HCEC 1CT (cell line): ENCODE results near the gene RILPL2.
"Not testable (repeated sequence)": the region's sequence is repeated elsewhere in the genome, so short reads cannot be mapped to it uniquely, and the experiment has no call there.

Experiments used
- DNase-seq: peaks from one replicate; pipeline ENCODE4 v3.0.0-alpha.2; 2017

The RILPL2 gene

GRCh38 chr12:123449249-123449733 is 12.8 kb upstream of the RILPL2 start:
- DNase-seq: peak; percentile 43

DNA sequence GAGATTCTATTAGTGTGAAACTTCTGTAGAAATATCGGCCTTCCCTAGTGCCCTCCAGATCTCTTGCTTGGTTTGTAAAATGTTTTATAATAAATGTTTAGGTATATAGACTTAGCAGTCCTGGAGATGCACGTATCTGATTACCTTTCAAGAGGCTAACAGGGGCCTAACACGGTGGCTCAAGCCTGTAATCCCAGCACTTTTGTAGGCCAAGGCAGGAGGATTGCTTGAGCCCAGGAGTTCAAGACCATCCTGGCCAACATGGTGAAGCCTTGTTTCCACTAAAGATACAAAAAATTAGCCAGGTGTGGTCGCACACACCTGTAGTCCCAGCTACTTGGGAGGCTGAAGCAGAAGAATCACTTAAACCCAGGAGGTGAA is 9.8 kb upstream of the RILPL2 start:
- DNase-seq: no peak

- no peak for DNase-seq
Observed at GRCh38 chr12:123445388-123446332, 9.2 kb upstream of the RILPL2 start.

DNA sequence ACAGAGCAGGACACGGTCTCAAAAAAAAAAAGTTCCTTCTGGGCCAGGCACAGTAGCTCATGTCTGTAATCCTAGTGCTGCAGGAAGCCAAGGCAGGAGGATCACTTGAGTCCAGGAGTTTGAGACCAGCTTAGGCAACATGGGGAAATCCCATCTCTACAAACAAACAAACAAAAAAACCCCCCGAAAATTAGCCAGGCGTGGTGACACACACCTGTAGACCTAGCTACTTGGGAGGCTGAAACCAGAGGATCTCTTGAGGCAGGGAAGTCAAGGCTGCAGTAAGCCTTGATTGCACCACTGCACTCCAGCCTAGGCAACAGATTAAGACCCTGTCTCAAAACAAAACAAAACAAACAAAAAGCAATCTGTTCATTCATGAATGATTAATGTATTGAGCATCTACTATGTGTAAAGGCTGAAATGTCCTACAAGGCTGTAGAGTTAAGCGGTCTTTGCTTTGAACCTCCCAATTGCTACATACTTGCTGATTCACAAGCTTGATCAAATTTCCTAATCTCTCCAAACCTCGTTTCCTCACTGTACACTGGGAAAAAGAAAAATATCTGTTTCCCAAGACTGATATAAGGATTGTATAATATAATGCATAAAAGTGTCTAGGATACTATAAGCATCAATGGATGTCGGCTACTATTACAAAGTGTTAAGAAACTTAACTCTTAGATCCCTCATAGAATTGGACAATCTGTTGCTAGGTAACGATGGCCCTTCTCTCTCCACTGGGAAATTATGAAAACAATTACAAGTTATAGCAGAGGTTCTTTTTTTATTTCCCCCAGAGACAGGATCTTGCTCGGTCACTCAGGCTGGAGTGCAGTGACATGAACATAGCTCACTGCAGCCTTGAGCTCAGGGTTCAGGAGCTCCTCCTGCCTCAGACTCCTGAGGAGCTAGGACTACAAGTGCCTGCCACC is 7.9 kb upstream of the RILPL2 start:
- DNase-seq: peak; percentile 76

- no peak for DNase-seq
Observed at GRCh38 chr12:123442774-123443173, 6.3 kb upstream of the RILPL2 start.

GRCh38 chr12:123441523-123442164 is 5.2 kb upstream of the RILPL2 start:
- no peak for DNase-seq

DNA sequence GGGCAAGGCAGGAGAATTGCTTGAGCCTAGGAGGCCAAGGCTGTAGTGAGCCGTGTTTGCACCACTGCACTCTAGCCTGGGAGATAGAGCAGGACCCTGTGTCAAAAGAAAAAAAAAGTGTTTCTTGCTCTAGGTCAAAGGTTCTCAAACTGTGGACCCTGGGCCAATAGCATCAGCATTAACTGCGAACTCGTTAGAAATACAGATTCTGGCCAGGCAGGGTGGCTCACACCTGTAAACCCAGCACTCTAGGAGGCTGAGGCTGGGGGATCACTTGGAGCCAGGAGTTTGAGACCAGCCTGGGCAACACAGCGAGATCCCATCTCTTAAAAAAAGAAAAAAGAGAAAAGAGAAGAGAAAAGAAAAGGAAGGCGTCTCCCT is 858 bp downstream of the RILPL2 start:
- no peak for DNase-seq

GRCh38 chr12:123433615-123434014 is 2.9 kb downstream of the RILPL2 start:
- no peak for DNase-seq

DNA sequence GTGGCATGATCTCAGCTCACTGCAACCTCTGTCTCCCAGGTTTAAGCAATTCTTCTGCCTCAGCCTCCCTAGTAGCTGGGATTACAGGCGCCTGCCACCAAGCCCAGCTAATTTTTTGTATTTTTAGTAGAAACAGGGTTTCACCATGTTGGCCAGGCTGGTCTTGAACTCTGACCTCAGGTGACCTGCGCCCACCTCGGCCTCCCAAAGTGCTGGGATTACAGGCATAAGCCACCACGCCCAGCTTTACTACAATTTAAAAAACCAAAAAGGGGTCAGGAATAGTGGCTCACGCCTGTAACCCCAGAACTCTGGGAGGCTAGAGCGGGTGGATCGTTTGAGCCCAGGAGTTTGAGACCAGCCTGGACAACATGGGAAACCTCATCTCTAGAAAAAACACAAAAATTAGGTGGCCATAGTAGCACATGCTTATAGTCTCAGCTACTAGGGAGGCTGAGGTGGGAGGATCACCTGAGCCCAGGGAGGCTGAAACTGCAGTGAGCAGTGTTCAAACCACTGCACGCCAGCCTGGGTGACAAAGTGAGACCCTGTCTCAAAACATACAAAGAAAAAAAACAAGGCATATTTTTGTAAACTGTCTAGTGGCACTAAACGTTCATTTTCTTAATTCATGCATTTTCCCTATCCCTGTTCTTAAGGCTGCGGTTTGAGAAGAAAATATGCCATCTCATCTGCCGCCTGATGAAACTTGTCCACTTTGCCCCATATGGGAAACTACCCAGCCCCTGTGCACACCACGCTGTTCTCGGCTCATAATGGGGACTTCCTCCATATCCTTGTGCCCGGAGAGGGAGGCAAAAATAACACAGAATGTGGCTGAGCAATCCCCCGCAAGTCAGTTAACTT is 4.3 kb downstream of the RILPL2 start:
- DNase-seq: not testable (repeated sequence)

GRCh38 chr12:123429101-123429500 is 7.4 kb downstream of the RILPL2 start:
- not testable (repeated sequence) for DNase-seq

DNA sequence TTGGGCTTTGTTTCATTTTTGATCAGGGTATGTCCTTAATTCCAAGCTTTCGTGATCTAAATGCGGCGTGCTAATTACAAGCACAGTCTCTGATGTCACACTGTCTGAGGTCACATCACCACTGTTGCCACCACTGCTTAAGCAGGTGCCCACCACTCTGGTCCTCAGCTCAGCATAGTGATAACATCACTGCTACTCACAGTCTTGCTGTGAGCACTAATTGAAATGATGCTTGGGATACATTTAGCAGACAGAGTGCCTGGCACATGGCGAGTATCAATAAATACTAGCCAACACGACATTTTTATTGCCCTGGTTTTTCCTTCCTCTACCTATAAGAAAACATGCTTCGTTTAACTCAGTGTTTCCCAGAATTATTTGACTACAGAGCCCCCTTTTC is 7.9 kb downstream of the RILPL2 start:
- DNase-seq: no peak

DNA sequence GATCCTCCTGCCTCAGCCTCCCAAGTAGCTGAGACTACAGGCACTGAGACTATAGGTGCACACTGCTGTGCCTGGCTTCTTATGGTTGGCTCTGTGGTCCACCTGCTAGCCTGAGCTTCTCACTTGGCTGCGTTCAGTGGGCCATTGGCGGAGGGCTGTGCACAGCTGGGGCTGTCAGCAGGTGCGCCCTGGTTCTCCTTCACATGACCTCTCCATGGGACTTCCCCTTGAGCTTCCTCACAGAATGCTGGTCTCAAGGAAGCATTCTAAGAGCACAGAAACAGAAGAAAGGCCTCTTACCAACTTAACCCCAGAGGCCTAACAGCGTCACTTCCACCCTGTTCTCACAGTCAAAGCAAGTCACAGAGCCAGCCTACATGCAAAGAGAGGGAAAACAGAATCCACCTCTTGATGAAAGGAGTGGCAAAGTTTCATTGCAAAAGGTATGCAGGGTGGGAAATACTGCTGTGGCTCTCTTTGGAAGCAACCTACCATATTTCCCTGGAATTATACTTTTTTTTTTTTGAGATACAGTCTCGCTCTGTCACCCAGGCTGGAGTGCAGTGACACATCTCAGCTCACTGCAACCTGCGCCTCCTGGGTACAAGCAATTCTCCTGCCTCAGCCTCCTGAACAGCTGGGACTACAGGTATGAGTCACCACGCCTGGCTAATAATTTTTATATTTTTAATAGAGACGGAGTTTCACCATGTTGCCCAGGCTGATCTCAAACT is 9.3 kb downstream of the RILPL2 start:
- no peak for DNase-seq

DNA sequence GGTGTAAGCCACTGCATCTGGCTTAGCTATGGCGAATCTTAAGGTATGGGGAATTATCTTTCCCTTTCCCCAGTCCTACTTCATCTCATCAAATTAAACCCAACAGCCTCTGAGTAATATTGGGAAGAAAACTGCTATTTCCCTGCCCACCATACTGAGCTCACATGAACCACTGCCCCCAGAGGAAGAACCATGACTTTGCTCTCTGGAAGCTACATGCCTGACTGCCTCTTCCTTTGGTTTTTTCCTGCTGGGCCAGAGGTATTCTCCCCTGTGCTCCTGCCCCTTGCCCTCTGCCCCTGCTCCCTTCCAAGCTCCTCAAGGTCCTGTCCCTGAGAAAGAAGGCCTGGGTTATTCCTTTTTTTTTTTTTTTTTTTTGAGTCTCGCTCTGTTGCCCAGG is 15.2 kb downstream of the RILPL2 start:
- no peak for DNase-seq

- DNase-seq: no peak
Observed at GRCh38 chr12:123410041-123410412, 26.5 kb downstream of the RILPL2 start.

DNA sequence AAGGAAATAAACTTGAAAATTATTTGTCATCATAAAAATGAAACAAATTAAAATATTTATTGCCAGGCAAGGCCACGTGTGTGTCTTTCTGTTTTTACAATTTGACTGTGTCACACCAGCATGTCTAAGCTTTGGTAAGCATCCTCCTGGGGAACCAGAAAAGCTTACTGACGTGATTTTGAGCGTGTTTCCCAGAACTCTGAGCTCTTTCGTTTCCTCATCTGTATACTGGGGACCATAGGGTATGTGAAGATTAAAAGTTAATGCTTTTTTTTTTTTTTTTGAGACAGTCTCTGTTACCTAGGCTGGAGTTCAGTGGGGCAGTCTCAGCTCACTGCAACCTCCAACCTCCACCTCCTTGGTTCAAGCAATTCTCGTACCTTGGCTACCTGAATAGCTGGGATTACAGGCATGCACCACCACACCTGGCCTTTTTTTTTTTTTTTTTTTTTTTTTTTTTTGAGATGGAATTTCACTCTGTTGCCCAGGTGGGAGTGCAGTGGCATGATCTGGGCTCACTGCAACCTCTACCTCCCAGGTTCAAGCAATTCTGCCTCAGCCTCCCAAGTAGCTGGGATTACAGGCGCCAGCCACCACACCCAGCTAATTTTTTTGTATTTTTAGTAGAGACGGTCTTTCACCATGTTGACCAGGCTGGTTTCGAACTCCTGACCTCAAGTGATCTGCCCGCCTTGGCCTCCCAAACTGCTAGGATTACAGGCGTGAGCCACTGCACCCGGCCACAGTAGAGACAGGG is 27.0 kb downstream of the RILPL2 start:
- not testable (repeated sequence) for DNase-seq

GRCh38 chr12:123408619-123409018 is 27.9 kb downstream of the RILPL2 start:
- not testable (repeated sequence) for DNase-seq

- not testable (repeated sequence) for DNase-seq
Observed at GRCh38 chr12:123407934-123408333, 28.6 kb downstream of the RILPL2 start.

GRCh38 chr12:123407269-123407668 is 29.2 kb downstream of the RILPL2 start:
- DNase-seq: not testable (repeated sequence)

GRCh38 chr12:123404581-123404980 is 31.9 kb downstream of the RILPL2 start:
- no peak for DNase-seq
